GM21619 (cell line): ENCODE results near the gene CCNI2.

Experiments
- ATAC-seq: cut with Tn5 transposase; IDR thresholded peaks from one replicate; pipeline ENCODE4 v1.9.1; 2021; ENCODE audit not compliant: unreplicated experiment

CCNI2 gene

DNA sequence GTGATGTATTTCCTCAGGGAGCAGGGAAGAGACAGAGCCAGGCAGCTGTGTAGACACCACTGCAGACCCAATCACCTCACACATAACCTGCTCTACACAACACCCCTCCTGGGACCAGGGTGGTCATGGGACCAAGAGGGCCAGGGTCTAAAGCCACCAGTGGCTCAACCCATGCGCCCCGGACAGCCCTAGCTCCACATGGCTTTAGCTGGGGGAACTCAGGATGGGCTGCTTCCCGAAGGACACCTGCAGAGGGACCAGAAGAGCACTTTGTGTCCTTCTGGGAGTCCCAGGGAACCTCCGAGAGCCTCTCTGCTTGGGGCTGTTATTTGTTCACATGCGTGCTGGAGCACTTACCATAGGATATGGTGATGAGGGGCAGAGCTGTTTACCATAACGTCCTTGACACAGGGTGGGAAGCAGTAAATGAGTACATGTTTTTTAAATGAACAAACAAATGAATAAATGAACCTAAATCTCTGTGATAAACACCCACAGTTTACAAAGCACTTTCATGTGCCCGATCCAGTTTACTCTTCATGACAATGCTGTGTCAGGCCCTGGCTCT is 17.5 kb downstream of the CCNI2 start:
- ATAC-seq: no peak

DNA sequence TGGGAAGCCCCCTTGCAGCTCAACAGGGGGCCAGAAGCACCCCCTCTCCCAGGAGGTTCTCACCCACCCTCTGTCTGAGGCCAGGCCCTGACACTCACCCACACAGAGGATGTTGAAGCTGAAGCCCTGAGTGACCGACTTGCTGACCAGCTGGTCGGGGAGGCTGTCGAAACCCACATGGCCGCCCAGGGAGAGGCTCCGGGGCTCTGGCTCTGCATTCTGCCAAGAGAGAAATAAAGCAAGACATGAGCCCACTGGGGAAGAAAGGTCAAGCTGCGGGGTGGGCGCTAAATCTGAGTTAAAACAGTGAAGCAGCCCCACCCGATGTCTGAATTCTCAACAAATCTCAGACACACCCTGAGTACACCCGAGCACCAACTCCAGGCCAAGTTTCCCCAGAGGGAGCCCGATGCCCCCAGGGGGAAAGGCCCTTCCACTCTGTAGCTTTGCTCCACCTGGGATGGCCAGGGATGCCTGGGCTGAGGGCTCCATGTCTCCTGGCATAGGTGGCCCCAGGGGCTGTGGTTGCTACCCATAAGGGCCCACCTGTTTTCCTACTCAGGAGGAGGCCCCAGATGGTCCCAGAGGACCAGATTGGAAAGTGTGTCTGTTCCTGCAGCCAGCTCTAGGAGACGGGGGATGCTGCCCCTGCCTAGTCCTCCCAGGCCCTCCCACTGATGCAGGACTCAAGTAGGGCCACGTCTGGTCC is 18.2 kb downstream of the CCNI2 start:
- no peak for ATAC-seq

DNA sequence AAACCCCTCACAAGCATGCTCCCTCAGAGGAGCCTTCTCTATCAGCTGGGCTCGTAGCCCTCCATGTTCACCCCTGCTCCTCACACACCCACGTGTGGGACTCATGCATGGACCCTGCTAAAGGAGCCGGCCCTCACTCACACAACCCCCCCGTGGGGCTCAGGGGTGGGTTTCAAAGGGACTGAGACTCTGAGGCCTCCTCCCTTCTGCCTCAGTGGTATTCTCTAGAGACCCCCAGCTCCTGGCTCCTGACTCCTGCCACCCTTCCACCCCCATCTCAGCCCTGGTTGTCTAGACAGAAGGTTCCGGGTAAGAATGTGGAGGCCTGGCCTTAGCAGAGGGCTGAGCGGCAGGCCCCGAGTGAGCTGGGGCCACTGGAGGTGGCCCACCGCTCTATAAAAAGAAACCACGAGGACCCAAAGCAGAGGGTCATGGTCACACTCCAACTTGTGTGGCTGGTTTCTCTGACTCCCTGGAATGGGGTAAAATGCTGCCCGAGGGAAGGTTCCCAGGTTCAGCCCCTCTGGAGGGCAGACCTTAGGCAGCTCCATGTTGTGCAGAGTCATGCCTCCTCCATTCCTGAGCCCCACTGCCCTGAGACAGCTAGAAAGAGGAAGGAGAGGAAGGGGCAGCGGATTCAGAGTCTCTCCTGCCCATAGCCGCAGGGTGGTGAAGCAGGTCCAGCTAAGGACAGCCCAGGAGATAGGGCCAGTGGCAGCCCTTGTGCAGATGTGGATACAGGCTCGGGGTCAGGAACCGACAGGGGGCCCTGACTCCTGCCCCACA is 19.0 kb downstream of the CCNI2 start:
- no peak for ATAC-seq

DNA sequence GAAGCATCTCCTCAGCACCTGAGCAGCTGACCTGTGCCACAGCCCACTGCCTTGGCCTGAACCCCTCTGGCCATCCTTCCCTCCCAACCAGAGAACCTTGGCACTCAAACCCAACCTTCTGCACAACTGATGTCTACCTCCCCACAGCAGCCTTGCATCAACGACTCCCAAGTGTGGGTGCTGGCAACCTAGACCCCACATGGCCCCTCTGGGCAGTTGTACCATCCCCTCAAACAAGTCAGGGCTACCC is 19.5 kb downstream of the CCNI2 start:
- no peak for ATAC-seq

DNA sequence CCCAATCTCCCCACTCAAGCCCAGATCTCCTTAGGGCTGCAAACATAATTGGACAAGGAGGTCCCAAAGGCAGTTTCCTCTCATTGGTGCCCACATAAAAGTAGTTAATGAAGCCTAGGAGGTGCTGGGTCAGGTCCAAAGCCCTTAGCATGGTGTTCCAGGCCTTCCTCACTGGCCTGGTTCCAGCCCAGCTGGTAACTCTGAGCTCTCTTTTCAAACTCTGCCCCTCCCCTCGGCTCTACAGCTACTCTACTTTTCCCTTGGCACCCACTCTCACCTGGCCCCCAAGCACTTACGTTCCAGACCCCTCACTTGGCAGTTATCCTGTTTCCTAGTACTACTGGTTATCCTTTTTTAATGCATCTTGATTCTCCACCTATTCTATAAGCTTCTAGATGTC is 19.9 kb downstream of the CCNI2 start:
- ATAC-seq: no peak

DNA sequence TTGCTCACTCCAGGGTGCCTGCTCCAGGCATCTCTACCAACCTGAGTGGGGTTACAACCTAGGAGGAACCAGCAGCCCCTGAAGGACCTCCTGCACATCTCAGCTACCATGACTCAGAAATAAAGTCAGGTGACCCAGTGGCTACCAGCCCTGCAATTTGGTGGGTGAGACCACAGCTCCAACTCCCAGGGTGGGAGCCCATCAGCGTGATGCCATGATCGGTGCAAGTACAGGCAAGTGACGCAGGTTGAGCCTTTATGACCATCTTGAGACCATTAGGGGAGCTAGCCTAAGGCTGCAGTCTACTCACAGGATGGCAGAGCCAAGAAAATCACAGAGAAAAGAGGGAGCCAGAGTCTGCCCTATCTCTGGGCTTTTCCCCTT is 21.3 kb downstream of the CCNI2 start:
- ATAC-seq: no peak

DNA sequence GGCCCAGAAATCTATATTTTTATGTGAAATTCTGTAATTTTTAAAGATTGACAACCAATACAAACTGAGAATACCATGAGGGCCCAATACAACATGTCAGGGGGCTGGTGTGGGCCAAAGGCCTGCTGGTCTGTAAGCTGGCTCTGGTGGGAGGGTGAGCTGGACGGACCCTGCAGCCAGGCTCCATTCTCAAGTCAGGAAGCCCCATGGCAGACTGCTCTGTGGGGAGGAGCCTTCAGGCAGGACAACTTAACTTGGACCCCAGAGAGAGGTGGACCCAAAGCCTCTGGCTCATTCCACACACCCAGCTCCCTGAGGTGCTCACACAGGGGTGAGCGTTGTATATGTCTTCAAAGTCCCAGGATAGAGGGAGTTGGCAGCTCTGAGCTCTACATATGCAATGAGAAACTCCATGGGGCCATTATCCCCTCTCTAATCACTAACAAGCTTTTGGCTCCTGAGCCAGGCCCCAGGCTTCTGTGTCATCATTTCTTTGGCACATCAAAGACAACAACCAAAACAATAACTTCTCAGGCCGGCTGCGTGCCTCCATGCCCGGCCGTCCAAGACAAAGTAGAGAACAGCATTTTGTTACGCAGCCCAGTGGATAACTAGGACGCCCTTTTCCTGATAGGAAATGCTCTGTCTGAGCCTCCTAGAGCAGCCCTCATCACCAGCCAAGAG is 23.4 kb downstream of the CCNI2 start:
- no peak for ATAC-seq

DNA sequence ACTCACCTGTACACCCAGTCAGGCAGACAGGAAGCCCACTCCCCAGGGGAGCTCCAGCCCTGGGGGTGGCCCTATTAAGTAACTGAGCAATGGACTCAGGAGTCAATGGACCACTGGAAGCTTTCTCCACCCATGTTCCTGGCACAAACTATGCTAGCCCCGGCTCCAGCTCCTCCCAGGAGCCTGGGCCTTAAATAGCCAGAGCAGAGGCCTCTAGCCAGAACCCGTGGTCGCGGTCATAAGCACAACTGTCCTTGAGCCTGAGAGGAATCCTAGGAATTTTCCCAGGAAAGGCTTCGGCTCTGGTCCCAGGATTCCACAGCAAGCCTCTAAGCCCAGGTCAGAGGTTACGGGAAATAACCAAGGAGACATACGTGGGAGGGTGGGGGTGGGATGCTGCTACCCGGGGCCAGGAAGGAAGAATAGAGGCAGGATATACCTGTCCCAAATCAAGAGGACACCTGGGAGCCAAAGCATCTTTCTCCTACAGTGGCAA is 24.3 kb downstream of the CCNI2 start:
- ATAC-seq: no peak

DNA sequence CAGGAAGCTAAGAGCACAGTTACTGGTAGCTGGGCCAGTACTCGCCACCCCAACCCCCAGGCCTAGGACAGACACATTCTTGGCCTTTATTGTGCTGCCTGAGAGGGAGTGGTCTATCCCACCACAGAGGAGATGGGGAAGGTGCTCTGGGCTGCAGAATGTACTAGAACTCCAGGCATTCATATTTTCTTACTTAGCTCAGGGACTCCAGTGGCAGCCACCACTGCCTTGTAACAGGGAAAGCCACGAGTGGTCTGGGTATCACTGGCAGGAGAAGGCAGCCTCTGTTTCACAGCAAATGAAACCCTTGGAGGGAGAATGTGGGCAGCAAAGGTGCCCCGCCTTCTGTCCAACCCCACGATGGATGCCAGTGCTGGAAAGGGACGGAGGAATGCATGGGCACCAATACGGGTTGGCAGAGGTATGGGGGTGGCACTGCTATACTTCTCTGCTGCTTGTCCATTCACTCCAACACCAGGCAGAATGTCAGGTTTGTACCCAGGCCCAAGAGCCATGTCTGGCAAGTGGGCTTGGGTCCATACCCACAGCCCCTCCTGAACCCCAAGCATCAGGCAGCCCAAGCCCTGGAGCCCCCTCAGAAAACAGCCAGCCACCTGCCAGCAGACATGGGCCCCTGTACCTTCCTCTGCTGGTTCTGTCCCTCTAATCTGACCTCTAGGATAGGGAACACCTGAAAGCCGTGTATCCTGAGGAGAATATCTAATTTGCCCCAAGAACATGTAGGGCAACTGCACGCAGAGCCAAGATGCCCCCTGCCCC is 25.3 kb downstream of the CCNI2 start:
- ATAC-seq: no peak

DNA sequence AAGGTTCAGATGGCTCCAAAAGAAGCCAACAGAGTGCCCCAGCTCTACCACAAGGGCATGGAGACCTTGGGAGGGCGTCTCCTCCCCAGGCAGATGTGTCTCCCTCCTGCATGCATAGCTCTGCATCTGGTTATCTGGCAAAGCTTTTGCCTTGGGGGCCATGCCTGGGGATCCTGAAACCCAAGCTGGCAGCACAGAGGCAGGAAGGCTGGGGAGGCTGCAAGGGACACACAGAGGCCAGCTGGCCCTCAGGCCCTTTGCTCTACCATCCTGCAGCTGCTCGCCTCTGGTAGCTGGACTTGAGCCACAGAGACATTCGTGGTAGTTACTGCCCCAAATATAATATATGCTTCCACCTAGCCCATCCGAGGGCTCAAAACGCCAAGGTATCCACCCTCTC is 25.9 kb downstream of the CCNI2 start:
- no peak for ATAC-seq

DNA sequence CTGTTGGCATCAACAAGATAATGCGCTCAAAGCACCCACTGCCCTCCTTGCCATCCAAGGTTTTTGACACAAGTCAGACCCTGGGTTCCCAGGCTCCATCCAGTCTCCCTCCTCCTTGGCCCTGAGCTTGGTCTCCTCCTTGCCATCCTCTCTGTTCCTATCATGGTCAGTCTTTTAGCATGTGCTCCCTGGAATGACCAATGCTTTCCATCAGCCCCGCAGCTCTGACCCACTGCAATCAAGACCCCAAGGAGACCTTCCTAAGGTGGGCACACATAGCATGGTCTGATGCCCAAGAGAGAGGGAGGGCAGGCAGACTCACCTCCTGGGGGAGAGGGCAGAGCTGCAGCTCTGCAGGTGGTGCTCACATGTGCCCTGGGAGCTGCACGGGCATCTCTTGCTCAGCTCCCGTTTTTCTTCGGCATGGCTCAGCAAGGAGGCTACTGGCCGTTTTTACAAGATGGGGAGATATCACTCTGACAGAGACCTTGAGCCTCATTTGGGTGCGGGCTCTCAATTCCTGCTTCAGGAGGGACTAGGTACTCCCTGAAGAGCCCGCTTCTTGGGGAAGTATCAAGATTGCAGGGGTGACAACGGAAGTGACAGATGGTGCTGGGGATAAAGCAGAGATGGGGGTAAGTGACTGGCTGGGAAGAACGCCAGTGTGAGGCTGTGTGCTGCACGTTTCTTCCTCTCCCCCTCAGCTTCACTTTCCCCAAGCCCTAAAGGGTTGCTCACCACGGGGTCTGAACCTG is 26.6 kb downstream of the CCNI2 start:
- no peak for ATAC-seq

DNA sequence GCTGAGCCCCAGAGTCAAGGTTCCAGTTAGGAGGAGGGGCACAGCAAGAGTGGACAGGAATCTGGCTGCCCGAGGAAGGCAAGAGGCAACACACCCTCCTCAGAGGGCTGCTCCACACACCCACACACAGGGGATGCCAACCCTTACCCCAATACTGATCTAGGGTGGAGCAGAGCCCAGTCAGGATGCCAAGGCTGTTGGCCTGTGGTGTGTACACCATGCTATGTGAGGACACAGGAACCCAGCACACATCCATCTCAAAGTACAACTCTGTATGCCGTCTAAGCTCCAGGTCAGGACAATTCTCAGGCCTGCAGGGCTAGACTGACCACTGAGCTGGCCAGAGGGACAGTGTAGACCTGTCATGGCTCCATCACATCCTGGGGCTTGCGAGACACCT is 27.2 kb downstream of the CCNI2 start:
- ATAC-seq: no peak

DNA sequence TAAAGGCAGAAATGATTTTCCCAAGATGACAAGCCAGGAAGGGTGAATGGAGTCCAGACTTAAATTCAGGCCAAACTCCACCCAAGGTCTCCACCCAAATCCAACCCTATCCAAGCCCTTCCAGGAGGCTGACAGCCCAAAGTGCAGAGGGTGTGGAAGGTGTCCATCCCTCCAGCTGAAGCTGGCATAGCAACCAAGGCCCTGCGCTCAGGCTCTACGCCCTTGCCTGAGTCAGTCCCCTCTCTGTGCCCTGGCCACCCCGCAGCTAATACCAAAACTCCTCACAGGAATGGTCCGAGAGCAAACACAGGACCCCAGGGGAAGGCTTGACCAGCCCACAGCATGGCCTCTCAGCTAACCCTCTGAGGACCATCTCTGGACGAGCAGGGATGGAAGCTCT is 27.7 kb downstream of the CCNI2 start:
- no peak for ATAC-seq

DNA sequence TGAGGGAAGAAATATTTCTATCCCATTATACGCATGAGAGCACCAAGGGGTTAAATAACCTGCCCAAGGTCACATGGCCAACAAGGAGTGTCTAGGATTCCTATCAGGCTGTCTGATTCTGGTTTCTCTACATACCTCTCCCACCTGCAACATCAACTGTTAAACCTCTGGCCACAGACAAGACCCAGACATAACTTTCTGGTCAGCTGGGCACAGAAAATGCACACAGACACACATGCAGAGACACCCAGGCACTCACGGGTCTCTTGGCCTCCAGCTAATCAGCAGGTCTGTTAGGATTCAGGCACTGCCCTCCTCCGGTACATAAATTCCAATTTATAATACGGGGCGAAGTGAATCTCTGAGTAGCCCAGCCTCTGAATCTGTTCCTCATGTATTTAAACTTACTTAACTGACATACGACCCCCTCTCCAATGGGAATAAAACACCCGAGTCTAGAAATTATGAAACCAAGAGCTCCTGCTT is 28.3 kb downstream of the CCNI2 start:
- no peak for ATAC-seq

DNA sequence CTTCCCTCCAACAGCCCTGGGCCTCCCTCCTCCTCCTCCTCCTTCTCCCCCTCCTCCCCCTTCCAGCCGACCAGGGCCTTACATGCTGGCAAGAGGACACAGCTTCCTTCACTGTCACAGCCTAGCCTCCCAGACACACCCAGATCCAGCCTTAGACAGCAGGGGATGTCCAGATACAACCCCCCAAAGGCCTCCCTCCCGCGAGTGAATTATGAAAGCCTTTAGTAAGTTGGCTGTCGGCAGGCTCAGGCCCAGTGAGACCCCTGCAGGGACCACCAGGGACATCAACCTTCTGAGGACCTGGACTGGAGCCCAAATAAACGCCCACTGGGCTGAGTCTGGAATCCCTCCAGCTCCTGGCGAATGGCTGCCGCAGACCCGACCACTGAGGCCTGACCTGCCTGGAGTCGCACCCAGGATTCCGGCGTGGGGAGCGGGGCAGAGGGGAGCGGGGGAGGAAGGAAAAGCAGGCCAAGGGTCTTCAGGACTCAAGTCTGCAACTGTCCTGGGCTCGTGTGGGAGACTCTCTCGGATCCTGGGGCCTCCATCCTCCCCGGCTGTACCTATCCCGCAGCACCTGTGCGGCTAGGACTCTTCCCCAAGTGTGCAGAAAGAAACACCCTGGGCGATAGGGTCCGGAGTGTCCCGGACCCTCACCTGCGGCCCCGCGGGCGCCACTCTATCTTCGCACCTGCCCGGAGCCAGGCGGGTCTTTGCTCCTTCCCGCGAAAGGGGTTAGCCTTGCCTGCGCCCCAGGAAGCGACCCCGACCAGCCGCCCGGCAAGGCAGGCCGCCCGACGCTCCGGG is 29.1 kb downstream of the CCNI2 start:
- peak; percentile 12 for ATAC-seq

DNA sequence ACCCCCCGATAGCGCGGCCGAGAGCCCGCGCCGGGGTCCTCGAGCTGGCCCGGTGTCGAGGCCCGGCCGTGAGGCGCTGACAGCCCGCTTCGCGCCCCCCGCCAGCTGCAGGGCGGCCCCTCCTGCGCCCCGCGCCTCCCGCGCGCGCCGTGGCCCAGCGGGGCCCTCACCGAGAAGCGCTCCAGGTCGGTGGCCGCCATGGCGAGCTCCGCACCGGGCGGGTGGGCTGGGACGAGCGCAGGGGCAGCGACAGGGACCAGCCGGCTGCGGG is 29.6 kb downstream of the CCNI2 start:
- no peak for ATAC-seq

DNA sequence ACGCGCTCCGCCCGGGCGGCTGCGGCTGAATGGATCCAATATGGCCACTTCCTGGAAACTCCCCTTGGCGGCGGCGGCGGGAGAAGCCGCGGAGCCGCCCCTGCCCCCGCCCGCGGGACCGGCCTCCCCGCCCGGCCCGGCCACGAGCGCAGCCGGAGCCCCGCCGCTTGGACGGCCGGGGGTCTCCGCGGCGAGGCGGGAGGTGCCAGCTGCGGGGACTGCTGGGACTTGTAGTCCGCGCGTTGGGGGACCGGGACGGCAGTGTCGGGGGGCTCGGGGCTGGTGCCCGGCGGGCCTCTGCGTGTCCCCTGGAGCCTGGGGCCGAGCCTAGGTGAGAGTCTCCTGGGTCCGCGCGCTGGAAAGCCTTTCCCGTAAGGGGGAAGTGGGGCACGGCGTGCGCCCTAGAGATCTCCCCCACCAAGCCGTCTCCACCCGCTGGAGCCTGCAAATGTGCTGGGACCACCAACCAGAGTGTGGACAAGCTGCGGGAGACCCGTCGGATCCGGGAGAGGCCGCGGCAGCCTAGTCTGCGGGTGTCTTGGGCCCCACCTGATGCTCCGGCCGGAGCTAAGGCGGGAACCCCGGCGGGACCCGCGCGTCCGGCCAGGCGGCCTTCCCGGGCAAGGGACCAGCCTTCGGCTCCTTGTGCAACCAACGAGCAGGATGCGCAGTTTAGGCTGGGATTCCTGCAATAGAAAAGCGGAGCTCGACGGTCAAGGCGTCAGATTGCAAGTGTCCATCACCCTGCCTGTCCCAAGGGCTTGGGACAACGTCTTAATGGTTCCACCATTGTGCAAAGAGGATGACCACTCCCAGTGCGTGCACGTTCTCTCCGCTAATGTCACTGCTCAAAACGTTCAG is 30.2 kb downstream of the CCNI2 start, which contains the start of gene SEPTIN8:
Gene SEPTIN8, minus strand, starts transcription at position 31 of the 861 bp plus-strand sequence. CDS start 102 bp downstream, outside the sequence.
- ATAC-seq: peak; percentile 61

DNA sequence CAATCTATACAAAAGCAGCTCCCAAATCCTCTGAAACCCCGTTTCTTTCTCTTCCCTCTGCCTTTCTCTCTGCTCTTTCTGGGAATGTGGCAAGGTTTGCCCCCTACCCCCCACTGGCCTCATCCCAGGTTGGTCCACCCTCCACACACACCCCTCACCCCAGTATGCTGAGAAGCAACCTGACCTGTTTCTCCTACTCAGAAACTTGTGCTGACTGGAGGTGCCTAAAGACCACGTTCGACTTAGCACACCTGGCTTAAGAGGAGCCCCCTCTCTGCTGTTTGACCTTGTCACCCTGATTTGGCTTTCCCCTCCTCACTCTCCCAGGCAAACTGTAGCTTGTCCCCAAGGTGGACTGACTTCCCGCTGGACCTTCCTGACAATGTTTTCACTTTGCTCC is 30.9 kb downstream of the CCNI2 start:
- no peak for ATAC-seq

DNA sequence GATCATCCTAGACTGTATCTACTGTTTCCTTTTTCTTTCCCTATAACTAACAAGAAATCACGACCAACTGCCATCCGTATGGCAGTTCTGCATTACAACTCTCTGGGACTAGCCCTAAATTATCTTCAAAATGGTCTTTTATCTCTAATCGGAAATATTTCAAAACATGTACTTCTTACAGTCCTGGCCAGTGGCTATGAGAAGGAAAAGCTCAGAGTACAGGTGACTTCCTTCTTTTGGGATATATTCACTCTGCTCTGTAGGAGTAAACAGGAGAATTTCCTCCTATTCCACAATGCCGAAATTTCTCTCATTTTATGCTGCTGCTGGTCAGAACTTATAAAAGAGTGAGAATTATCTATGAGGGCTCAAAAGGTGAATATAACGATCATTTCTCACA is 31.6 kb downstream of the CCNI2 start:
- ATAC-seq: no peak
